Central memory CD8-positive, alpha-beta T cell (primary cell): ENCODE data around the gene MAGEF1.

Source experiments
- ATAC-seq: fragments of 150-1000 bp; cut with Tn5 transposase; replicated peaks from 2 replicates; pipeline ENCODE4 v1.10.0; 2022; ENCODE audit warnings: mild to moderate bottlenecking, moderate FRiP score, moderate number of reproducible peaks; ENCODE audit not compliant: poor library complexity, severe bottlenecking; ENCODE audit errors: extremely low read depth
- DNase-seq, 2 donors: peaks; one replicate each; pipeline ENCODE4 v3.0.0; 2021; ENCODE audit warnings: low spot score in 2 of 2
- H3K27ac Mint-ChIP-seq: one replicate; pipeline ENCODE4 v1.8.0; 2022; ENCODE audit warnings: low read depth, mild to moderate bottlenecking, moderate library complexity, mixed read lengths
- H3K27me3 Mint-ChIP-seq: one replicate; pipeline ENCODE4 v1.8.0; 2022; ENCODE audit warnings: mixed read lengths
- H3K36me3 Mint-ChIP-seq: one replicate; pipeline ENCODE4 v1.8.0; 2022; ENCODE audit warnings: mild to moderate bottlenecking, moderate library complexity, mixed read lengths; ENCODE audit not compliant: insufficient read depth
- H3K4me1 Mint-ChIP-seq: one replicate; pipeline ENCODE4 v1.8.0; 2022; ENCODE audit warnings: mixed read lengths
- H3K4me3 Mint-ChIP-seq: one replicate; pipeline ENCODE4 v1.8.0; 2022; ENCODE audit warnings: mild to moderate bottlenecking, moderate library complexity, mixed read lengths
- H3K9me3 Mint-ChIP-seq: one replicate; pipeline ENCODE4 v1.8.0; 2022; ENCODE audit warnings: mixed read lengths

MAGEF1 gene

DNA sequence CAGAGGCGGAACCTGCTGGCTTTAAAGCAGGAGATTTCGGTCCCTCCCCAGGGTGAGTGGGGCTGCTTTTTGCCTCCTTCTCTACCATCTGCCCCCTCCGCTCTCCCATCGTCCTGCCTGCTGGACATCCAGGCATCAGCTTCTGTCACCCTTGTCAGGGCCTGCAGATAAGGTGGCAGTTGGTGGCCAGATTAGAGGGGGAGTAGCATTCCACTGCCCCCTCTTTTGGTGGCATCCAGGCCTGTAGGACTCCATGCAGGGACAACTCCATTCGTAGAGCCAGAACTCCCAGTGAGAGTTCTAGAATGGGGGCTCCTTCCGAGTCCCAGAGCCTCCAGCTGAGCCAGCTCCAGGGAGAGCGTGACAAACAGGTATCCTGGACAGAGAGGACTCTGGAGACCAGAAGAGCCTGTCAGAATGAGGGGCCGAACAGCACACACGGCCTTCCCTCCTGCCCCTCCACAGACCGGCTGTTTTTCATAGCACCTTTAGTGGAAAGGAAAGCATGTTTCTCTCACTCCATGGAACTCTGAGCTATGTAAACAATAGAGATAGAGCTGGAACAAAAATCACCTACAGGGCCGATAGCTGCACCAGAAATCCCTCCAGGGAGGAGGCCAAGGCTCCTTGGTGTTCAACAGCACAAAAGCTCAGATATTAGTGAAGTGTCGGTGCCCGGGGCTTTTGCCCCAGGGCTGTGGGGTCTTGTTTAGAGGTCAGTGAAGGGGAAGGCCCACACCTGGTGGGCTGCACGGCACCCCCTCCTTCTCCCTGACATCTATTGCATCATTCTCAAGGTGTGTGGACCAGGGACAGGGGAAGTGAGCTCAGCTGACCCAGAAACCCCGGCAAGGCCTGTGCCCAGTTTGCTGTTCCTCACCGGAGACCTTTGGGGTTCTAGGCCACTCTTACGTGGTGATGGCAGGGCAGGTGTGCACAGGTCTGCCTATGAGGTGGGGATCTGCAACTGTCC, 34.2 kb downstream of the MAGEF1 start:
- Mint-ChIP-seq H3K27me3 (peaks cover 15% of the 10 kb centered on the region), H3K4me3 (no peak overlapping the region), H3K27ac (no peak overlapping the region), H3K4me1 (no peaks in the 10 kb centered on the region), H3K9me3 (no peaks in the 10 kb centered on the region), H3K36me3 (peaks cover 1% of the 10 kb centered on the region)
- ATAC-seq (no peak), DNase-seq (no peak)

DNA sequence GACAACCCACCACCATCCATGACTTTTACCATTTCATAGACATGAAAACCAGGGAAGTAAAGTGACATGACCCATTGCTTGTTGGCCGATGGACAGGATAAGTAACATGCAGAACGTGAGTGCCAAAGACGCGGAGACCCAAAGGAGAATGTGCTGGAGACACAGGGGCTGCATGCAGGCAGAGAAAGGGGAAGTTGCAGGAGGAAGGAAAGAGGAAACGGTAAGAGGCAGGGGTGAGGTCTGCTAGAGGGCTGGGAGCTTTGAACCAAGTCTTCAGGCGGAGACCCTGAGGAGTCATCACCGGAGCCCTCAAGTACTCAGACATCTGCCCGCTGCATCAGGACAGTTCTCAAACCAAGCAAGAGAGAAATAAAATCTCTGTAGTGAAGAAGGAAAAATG, 34.9 kb downstream of the MAGEF1 start:
- no peak overlapping the region for H3K27ac Mint-ChIP-seq

DNA sequence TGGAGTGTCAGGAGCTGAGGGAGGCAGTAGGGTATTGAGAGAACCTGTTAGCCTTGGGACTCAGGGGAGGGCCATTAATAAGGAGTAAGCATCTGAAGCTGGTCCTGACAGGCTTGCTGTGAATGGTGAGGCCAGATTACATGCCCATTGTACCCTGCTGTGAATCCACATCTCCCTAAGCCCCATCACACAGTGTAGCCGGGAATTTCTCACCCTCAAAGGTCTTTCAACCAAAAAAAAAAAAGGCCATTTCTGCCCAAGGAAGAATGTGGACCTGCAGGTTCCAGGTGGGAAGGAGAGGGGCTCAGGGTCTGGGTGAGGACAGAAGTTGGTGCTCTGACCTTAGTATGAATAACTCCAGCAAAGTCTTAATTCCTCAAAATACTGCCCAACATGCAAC, 37.2 kb downstream of the MAGEF1 start:
- no peak overlapping the region for H3K27ac Mint-ChIP-seq
- no peak overlapping the region for H3K4me3 Mint-ChIP-seq
- H3K27me3 Mint-ChIP-seq = peaks cover 27% of the 10 kb centered on the region
- DNase-seq = no peak
- no peaks in the 10 kb centered on the region for H3K36me3 Mint-ChIP-seq
- ATAC-seq = no peak
- H3K9me3 Mint-ChIP-seq = no peaks in the 10 kb centered on the region
- no peaks in the 10 kb centered on the region for H3K4me1 Mint-ChIP-seq

More for the DNA sequence above, 34.9 kb downstream of the MAGEF1 start:
- ATAC-seq = no peak
- Mint-ChIP-seq H3K36me3 (no peaks in the 10 kb centered on the region), H3K4me1 (no peaks in the 10 kb centered on the region), H3K27me3 (peaks cover 15% of the 10 kb centered on the region), H3K9me3 (no peaks in the 10 kb centered on the region), H3K4me3 (no peak overlapping the region)
- no peak for DNase-seq

DNA sequence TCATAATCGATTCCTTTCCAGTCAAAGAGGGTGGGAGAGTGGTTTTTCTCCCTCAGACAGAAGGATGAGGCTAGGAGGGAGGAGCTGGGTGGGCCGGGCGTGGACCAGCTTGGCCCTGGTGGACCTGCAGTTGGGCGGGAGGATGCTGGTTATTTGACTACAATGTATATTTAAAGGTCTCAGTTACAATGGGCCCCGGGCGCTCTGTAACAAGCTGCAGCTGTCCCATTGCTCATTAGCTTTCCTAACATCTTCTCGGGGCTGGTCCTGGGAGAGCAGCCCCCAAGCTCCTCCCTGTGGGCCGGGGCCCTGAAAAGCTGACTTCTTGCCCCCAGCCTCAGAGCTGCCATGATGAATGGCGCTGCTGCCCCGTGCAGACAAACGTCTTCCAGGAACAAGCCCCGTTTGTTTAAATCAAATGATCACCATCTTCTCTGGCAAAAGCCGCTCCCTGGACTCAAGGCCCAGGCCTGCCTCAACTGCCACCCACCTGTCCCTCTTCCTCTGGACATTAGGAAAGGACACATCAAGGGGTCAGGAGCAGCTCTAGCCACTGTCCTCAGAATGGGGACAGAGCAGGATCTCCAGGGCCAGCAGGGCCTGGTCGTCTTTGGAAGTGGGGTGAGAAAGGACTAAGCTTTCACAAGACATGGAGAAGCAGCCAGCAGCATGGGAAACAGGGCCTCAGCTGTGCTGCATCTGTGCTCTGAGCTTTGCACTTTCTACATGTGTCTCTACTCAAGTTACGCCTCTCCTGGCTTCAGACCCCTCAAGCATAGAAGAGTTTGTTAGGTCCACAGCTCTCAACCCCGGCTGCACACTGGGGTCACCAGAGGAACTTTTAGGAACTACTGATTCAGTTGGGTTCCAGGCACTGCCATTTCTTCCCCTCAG, 38.6 kb downstream of the MAGEF1 start:
- no peak for DNase-seq
- H3K4me1 Mint-ChIP-seq = no peaks in the 10 kb centered on the region
- H3K4me3 Mint-ChIP-seq = no peak overlapping the region
- no peak overlapping the region for H3K27ac Mint-ChIP-seq
- no peaks in the 10 kb centered on the region for H3K36me3 Mint-ChIP-seq
- no peaks in the 10 kb centered on the region for H3K9me3 Mint-ChIP-seq
- H3K27me3 Mint-ChIP-seq = peaks cover 27% of the 10 kb centered on the region
- no peak for ATAC-seq

DNA sequence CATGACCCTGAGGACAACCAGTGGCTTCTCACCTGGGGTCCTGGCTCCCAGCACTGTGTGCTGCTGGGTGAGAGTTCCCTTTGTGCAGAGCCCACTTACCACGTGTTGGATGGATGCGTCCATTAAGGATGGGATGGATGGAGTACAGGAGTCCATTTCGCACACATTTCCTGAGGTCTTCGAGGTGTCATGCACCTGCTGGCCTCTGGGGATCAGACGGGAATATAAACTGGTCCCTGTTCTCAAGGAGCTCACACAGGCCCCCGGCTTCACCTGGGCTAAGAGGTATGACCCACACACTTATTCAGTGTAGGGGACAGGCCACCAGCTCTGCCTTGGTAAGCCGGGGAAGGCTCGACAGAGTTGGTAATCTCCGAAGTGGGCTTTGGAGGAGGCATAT, 39.5 kb downstream of the MAGEF1 start:
- Mint-ChIP-seq H3K4me3 (no peak overlapping the region), H3K4me1 (no peaks in the 10 kb centered on the region), H3K9me3 (no peaks in the 10 kb centered on the region), H3K27me3 (peaks cover 23% of the 10 kb centered on the region), H3K36me3 (no peaks in the 10 kb centered on the region), H3K27ac (no peak overlapping the region)
- DNase-seq = no peak
- ATAC-seq = no peak

DNA sequence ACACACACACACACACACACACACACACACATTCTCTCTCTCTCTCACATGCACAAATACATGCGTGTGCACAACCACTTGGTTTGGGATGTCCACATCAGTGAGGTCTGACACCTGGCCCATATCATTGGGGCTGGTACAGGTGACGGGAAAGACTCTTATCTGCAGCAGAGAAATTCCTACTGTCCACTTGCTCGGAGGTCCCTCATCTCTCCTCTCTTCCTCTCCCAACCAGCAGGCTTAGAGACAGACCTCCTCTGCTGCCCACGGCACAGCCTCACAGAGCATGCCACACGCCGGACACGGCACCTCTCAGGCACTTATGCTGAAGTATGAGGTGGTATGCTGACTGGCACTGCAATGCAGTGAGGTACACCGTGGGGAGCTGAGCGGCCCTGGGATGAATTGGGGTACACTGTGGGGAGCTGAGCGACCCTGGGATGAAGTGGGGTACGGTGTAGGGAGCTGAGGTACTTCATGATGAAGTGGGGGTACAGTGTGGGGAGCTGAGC, 41.7 kb downstream of the MAGEF1 start:
- DNase-seq (no peak), ATAC-seq (no peak)
- Mint-ChIP-seq H3K36me3 (no peaks in the 10 kb centered on the region), H3K27me3 (peaks cover 29% of the 10 kb centered on the region), H3K27ac (no peak overlapping the region), H3K9me3 (no peaks in the 10 kb centered on the region), H3K4me3 (no peak overlapping the region), H3K4me1 (no peaks in the 10 kb centered on the region)

DNA sequence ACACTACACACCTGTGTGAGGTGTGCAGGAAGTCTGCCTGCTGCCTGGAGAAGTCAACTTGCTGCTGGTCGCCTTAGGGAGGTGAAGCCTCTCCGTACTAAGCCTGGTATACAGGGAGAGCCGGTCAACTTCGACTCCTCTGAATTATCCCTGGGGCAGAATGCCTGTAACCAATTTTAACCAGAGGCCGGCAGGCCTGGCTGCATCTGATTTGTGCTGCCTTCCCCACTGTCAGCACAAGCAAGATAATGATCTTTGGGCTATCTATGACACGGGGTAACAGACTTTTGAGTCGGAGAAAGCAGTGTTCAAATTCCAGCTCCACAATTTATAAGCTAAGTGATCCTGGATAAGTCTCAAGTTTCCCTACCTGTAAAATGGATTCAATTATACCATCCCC, 42.3 kb downstream of the MAGEF1 start:
- ATAC-seq (no peak), DNase-seq (no peak)
- H3K4me1 Mint-ChIP-seq = no peaks in the 10 kb centered on the region
- no peak overlapping the region for H3K4me3 Mint-ChIP-seq
- no peaks in the 10 kb centered on the region for H3K9me3 Mint-ChIP-seq
- peaks cover 29% of the 10 kb centered on the region for H3K27me3 Mint-ChIP-seq
- no peaks in the 10 kb centered on the region for H3K36me3 Mint-ChIP-seq
- H3K27ac Mint-ChIP-seq = no peak overlapping the region

DNA sequence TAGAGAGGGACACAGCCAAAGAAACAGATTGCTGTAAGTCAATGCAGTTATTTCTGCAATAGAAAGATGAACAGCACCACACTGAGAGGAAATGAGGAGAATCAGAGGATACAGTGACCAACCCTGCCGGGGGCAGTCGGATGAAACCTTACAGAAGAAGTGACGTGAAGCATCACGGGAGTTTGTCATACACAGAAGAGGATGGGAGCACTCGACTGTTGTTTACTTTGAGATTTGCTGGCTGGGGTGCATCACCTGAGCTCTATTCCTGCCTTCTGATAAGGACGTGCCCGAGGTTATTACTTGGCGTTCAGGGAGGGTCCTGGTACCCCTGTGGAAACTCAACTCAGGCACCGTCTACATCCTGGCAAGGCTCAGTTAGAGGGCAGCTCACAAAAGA, 45.4 kb downstream of the MAGEF1 start:
- H3K36me3 Mint-ChIP-seq = no peaks in the 10 kb centered on the region
- H3K9me3 Mint-ChIP-seq = no peaks in the 10 kb centered on the region
- H3K27ac Mint-ChIP-seq = no peak overlapping the region
- no peaks in the 10 kb centered on the region for H3K4me1 Mint-ChIP-seq
- H3K27me3 Mint-ChIP-seq = peaks cover 37% of the 10 kb centered on the region
- ATAC-seq (no peak), DNase-seq (no peak)
- no peak overlapping the region for H3K4me3 Mint-ChIP-seq

DNA sequence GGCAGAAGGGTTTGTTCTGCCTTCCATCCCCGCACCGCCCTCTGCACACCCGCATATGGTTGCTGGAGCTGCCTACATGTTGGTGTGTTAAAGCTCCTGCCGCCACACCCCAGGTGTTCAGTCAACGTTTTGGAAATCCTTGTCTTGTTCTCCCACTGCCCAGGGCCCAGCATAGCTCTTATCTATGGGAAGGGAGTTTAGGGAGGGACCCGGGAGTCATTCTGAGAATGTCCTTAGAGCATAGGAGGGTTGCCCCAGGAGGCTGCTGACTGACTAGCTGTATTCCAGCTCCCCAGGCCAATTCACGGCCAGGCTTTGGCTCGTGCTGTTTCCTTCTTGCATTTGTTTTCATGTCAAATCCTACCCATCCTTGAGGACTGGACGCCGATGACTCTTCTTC, 46.8 kb downstream of the MAGEF1 start:
- Mint-ChIP-seq H3K27me3 (peaks cover 35% of the 10 kb centered on the region), H3K9me3 (no peaks in the 10 kb centered on the region), H3K27ac (no peak overlapping the region), H3K4me1 (no peaks in the 10 kb centered on the region), H3K36me3 (no peaks in the 10 kb centered on the region), H3K4me3 (no peak overlapping the region)
- ATAC-seq (no peak), DNase-seq (no peak)

DNA sequence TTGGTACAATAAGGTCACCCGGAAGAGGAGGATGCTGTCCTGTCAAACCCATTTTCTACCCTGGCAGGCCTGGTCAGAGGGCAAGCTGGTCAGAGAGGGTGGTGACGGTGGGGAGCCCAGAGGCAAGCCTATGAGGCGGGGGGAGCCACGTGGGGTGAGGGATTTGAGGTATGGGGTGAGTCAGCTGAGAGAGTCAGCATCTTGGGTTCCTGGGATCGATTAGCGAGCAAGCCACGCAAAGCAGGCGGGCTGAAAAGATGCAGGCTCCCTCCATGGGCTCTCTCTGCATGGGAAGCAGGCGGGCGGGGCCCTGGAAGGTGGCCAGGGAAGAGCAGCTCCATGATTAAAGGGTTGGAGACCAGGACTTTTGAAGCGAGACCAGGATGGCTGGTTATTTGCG, 48.1 kb downstream of the MAGEF1 start:
- DNase-seq = no peak
- peaks cover 35% of the 10 kb centered on the region for H3K27me3 Mint-ChIP-seq
- H3K36me3 Mint-ChIP-seq = no peaks in the 10 kb centered on the region
- no peaks in the 10 kb centered on the region for H3K4me1 Mint-ChIP-seq
- H3K27ac Mint-ChIP-seq = no peak overlapping the region
- no peaks in the 10 kb centered on the region for H3K9me3 Mint-ChIP-seq
- no peak for ATAC-seq
- H3K4me3 Mint-ChIP-seq = no peak overlapping the region

DNA sequence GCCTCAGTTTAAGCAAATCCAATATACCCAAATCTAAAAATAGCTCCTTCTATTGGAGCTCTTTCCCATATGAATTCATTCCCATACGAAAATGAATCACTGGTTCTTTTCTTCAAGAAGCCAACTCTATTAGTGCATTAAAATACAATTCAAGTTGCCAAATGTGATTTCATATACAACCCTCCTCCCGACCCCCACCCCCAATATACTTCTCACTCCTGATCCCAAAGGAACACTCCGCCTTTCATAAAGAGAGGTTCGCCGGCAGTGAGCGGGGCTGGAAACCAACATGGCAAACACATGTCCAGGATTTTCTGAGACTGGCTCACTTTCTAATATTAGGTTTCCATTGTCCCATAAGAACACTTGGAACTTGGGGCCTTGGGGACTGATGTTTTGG, 48.5 kb downstream of the MAGEF1 start:
- Mint-ChIP-seq H3K9me3 (no peaks in the 10 kb centered on the region), H3K4me3 (no peak overlapping the region), H3K4me1 (no peaks in the 10 kb centered on the region), H3K27ac (no peak overlapping the region), H3K36me3 (no peaks in the 10 kb centered on the region), H3K27me3 (peaks cover 35% of the 10 kb centered on the region)
- DNase-seq (no peak), ATAC-seq (no peak)

DNA sequence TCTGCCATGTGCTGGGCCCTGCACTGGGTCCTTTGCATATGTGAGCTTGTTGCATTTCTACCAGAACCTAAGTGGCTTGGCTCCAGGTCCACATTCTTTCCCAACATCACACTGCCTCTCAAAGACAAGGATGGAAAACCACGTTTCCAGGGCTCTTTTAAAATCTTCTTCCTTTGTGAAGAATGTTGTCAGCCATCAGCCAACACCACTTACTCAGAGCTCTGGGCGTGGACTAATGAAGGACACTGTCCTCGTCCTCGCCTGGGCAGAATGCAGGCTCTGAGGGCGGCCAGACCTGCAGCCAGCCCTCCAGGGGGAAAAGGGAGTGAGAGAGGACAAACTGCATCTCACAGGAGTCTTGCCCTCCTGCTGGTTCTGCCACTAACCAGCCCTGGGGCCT, 49.7 kb downstream of the MAGEF1 start:
- H3K27ac Mint-ChIP-seq = no peak overlapping the region
- ATAC-seq (no peak), DNase-seq (no peak)
- peaks cover 3% of the 10 kb centered on the region for H3K4me1 Mint-ChIP-seq
- H3K36me3 Mint-ChIP-seq = no peaks in the 10 kb centered on the region
- H3K9me3 Mint-ChIP-seq = no peaks in the 10 kb centered on the region
- no peak overlapping the region for H3K4me3 Mint-ChIP-seq
- H3K27me3 Mint-ChIP-seq = peaks cover 37% of the 10 kb centered on the region
